Keratinocyte (primary cell): ENCODE measurements around the gene CNGA3. TPM values are rescaled to one million over a fixed set of nuclear protein-coding genes. Genes with fewer than 3 reads are reported as not detected.

ENCODE experiments used
- DNase-seq: peaks from one replicate; pipeline ENCODE4 v3.0.0-alpha.2; 2011; ENCODE audit warnings: low read depth, missing footprints, low spot score
- FAIRE-seq: peaks from 2 replicates; lab custom pipeline; 2011; peaks lifted over from hg19 to GRCh38; lab: Jason Lieb, UNC
- H2AFZ ChIP-seq: 2 replicates; pipeline ENCODE4 v1.6.0; 2012; ENCODE audit warnings: low read length, control low read depth, inconsistent platforms; ENCODE audit not compliant: control insufficient read depth
- H3K27ac ChIP-seq: 2 replicates; pipeline ENCODE4 v1.5.1; 2011; ENCODE audit warnings: low read length; ENCODE audit not compliant: control insufficient read depth, insufficient read depth
- H3K27me3 ChIP-seq: 3 replicates; pipeline ENCODE4 v1.6.0; 2011; ENCODE audit warnings: low read length; ENCODE audit not compliant: control insufficient read depth, insufficient read depth; ENCODE audit errors: extremely low read depth
- H3K36me3 ChIP-seq, 2 experiments: 2 replicates in 1 of 2; 3 replicates in 1 of 2; pipeline ENCODE4 v1.5.1; 2011; ENCODE audit warnings: low read length in 2 of 2, mild to moderate bottlenecking in 1 of 2; ENCODE audit not compliant: control insufficient read depth in 2 of 2, insufficient read depth in 2 of 2; ENCODE audit errors: extremely low read depth in 1 of 2
- H3K4me1 ChIP-seq: 3 replicates; pipeline ENCODE4 v1.5.1; 2011; ENCODE audit warnings: low read length; ENCODE audit not compliant: control insufficient read depth, insufficient read depth; ENCODE audit errors: extremely low read depth
- H3K4me2 ChIP-seq: 3 replicates; pipeline ENCODE4 v1.6.0; 2011; ENCODE audit warnings: low read depth, low read length; ENCODE audit not compliant: control insufficient read depth, insufficient read depth; ENCODE audit errors: extremely low read depth
- H3K4me3 ChIP-seq, 3 experiments: fragments of 200-600 bp in 1 of 3; sonication (generic) in 1 of 3; 2 replicates in 2 of 3; 3 replicates in 1 of 3; pipeline ENCODE4 v1.5.1; 2011 to 2016; ENCODE audit warnings: low read length in 3 of 3, mild to moderate bottlenecking in 3 of 3, control low read depth in 2 of 3, inconsistent platforms in 1 of 3, low read depth in 1 of 3, mixed read lengths in 1 of 3, mixed run types in 1 of 3, moderate library complexity in 1 of 3; ENCODE audit not compliant: control insufficient read depth in 2 of 3, insufficient read depth in 2 of 3; ENCODE audit errors: extremely low read depth in 1 of 3
- H3K79me2 ChIP-seq: 2 replicates; pipeline ENCODE4 v1.6.0; 2012; ENCODE audit warnings: low read length; ENCODE audit not compliant: control insufficient read depth, insufficient read depth
- H3K9ac ChIP-seq: 3 replicates; pipeline ENCODE4 v1.6.0; 2011; ENCODE audit warnings: low read length; ENCODE audit not compliant: control insufficient read depth, insufficient read depth; ENCODE audit errors: extremely low read depth
- H3K9me1 ChIP-seq: 3 replicates; pipeline ENCODE4 v1.6.0; 2011; ENCODE audit warnings: low read length; ENCODE audit not compliant: control insufficient read depth, insufficient read depth; ENCODE audit errors: extremely low read depth
- H3K9me3 ChIP-seq: 2 replicates; pipeline ENCODE4 v1.5.1; 2012; ENCODE audit warnings: low read depth, low read length; ENCODE audit not compliant: control insufficient read depth
- H4K20me1 ChIP-seq: 3 replicates; pipeline ENCODE4 v1.6.0; 2011; ENCODE audit warnings: low read length; ENCODE audit not compliant: control insufficient read depth, insufficient read depth; ENCODE audit errors: extremely low read depth
- CTCF ChIP-seq, 3 experiments: IDR thresholded peaks in 1 of 3; conservative IDR thresholded peaks in 1 of 3; optimal IDR thresholded peaks in 1 of 3; 2 replicates in 2 of 3; 3 replicates in 1 of 3; pipeline versions ENCODE3 to v1.5.1; 2011; ENCODE audit warnings: low read length in 3 of 3, mild to moderate bottlenecking in 3 of 3, moderate library complexity in 2 of 3, control low read depth in 1 of 3, inconsistent platforms in 1 of 3; ENCODE audit not compliant: insufficient read depth in 2 of 3; ENCODE audit errors: extremely low read depth in 1 of 3
- EZH2 ChIP-seq: IDR thresholded peaks from one replicate; pipeline ENCODE4 v1.6.1; 2012; ENCODE audit warnings: inconsistent platforms, mild to moderate bottlenecking, low read length, moderate library complexity
- dilution Hi-C: fragments of 300-500 bp; cut with MboI; formaldehyde crosslinking; loops from one replicate; pipeline ENCODE4 v1.7.0; 2020; ENCODE audit warnings: low sequenced_read_pairs; ENCODE audit not compliant: extremely low pct_ligation_motif_present
- polyA plus RNA-seq, 5 experiments: library from polyadenylated mRNA; depleted of rRNA in 3 of 5; stranded (reverse) in 3 of 5; stranded (forward) in 1 of 5; unstranded in 1 of 5; fragments of >200 nt; gene quantifications; 1 replicate in 1 of 5; 2 replicates in 3 of 5; 3 replicates in 1 of 5; pipeline versions ENCODE4 v1.2.1 to v1.2.3, GENCODE V29; 2011 to 2012; ENCODE audit warnings: missing spikeins in 2 of 5, low read depth in 1 of 5, low replicate concordance in 1 of 5

The CNGA3 gene
- polyA plus RNA-seq, 1 donor (not counting 4 experiments of a cell fraction or from before 2014, with no cell fraction given) = 0.01 TPM

GRCh38 chr2:98388601-98389250 is 42.5 kb downstream of the CNGA3 start:
- H3K27me3 ChIP-seq = peaks cover 4% of the 10 kb centered on the region
- DNase-seq (no peak), FAIRE-seq (no peak)
- no peaks in the 10 kb centered on the region for H3K79me2 ChIP-seq
- no peaks in the 10 kb centered on the region for H3K9me3 ChIP-seq
- no peak overlapping the region for H3K4me3 ChIP-seq
- no peak overlapping the region for H2AFZ ChIP-seq
- H3K4me1 ChIP-seq = no peaks in the 10 kb centered on the region
- dilution Hi-C loops = no loop called here
- no peak overlapping the region for H3K9ac ChIP-seq
- TF ChIP-seq CTCF (optimal IDR thresholded peaks at IDR 0.05 in 1 of 3, IDR thresholded peaks at IDR 0.05 in 1 of 3, conservative IDR thresholded peaks at IDR 0.05 in 1 of 3; ENCODE audit: extremely low read depth in 1 of 3, insufficient read depth in 2 of 3, low read length in 3 of 3) = no peak
- H3K27ac ChIP-seq = no peak overlapping the region
- H3K9me1 ChIP-seq = no peaks in the 10 kb centered on the region
- no peaks in the 10 kb centered on the region for H4K20me1 ChIP-seq
- no peak overlapping the region for H3K4me2 ChIP-seq
- H3K36me3 ChIP-seq = no peaks in the 10 kb centered on the region

- Histone ChIP-seq H3K4me2 (no peak overlapping the region), H3K4me1 (no peaks in the 10 kb centered on the region), H3K27ac (no peak overlapping the region), H4K20me1 (no peaks in the 10 kb centered on the region), H3K9me3 (no peaks in the 10 kb centered on the region), H3K9me1 (no peaks in the 10 kb centered on the region), H3K4me3 (no peak overlapping the region), H3K36me3 (no peaks in the 10 kb centered on the region), H3K79me2 (no peaks in the 10 kb centered on the region), H3K27me3 (peaks cover 4% of the 10 kb centered on the region), H2AFZ (no peak overlapping the region), H3K9ac (no peak overlapping the region)
- dilution Hi-C loops = no loop called here
- FAIRE-seq = no peak
- TF ChIP-seq EZH2 (no peak), CTCF (optimal IDR thresholded peaks at IDR 0.05 in 1 of 3, IDR thresholded peaks at IDR 0.05 in 1 of 3, conservative IDR thresholded peaks at IDR 0.05 in 1 of 3; ENCODE audit: extremely low read depth in 1 of 3, insufficient read depth in 2 of 3, low read length in 3 of 3) (no peak)
- no peak for DNase-seq
Observed at GRCh38 chr2:98389251-98389605, 43.0 kb downstream of the CNGA3 start.
